ENCODE data around the gene FANCD2.
"Not testable (repeated sequence)": the region's sequence is repeated elsewhere in the genome, so short reads cannot be mapped to it uniquely, and the experiment has no call there.

GRCh38 chr3:10070077-10070476 lies 43.8 kb downstream of the FANCD2 start:
- TF ChIP-seq EZH2 (IDR thresholded peaks at IDR 0.05; ENCODE audit: low read depth); CTCF (conservative IDR thresholded peaks at IDR 0.05): not testable (repeated sequence)
